Cardiac fibroblast (primary cell): ENCODE results near the gene GPR119.

Experiments used
- DNase-seq, 2 donors: peaks; one replicate each; pipeline versions ENCODE4 v3.0.0 to v3.0.0-alpha.2; 2010; ENCODE audit warnings: low read depth in 2 of 2
- H3K4me3 ChIP-seq, 2 donors: replicated peaks in 1 of 2; 1 replicate in 1 of 2; 2 replicates in 1 of 2; pipeline ENCODE4 v1.5.1; 2011; ENCODE audit warnings: low read depth in 2 of 2, low read length in 2 of 2, mild to moderate bottlenecking in 2 of 2, moderate library complexity in 1 of 2
- CTCF ChIP-seq: IDR thresholded peaks from one replicate; pipeline ENCODE4 v1.5.1; 2011; ENCODE audit warnings: low read depth, mild to moderate bottlenecking, low read length, inconsistent platforms

Gene GPR119

DNA sequence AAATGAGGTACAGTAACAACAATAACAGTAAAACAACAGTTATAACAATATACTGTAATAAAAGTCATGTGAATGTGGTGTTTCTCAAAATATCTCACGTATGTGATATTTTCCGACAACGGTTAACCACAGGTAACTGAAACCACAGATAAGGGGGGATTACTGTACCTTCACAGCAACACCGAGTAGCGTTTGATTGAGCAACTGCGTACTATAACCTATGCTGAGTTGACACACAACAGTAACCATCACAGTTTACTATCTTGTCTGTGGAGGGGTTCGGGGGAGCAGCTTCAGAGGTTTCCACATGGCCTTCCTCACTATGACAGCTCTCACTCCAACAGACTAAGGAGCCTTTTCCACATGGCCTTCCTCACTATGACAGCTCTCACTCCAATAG lies 29.7 kb upstream of the GPR119 start:
- TF ChIP-seq CTCF = no peak
- no peak for DNase-seq
- no peak overlapping the region for H3K4me3 ChIP-seq

DNA sequence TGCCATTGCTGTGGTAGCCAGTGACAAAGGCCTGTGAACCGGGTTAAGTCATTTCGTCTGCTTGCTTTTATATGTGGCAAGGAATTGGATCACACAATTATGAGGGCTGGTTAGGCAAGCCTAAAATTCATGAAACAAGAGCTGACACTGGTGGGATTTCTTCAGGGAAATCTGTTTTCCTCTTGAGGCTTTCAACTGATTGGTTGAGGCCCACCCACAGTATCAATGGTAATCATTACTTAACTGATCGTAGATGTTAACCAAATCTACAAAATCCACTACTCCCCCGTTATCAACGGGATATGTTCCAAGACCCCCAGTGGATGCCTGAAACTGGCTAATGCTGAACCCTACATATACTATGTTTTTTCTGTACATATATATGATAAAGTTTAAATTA lies 29.3 kb upstream of the GPR119 start:
- no peak for TF ChIP-seq CTCF
- DNase-seq = no peak
- no peak overlapping the region for H3K4me3 ChIP-seq

- TF ChIP-seq CTCF = no peak
- no peak overlapping the region for H3K4me3 ChIP-seq
- peak; percentile 41 to 42 for DNase-seq
These were observed 27.9 kb upstream of the GPR119 start for GRCh38 chrX:130413415-130413814.

DNA sequence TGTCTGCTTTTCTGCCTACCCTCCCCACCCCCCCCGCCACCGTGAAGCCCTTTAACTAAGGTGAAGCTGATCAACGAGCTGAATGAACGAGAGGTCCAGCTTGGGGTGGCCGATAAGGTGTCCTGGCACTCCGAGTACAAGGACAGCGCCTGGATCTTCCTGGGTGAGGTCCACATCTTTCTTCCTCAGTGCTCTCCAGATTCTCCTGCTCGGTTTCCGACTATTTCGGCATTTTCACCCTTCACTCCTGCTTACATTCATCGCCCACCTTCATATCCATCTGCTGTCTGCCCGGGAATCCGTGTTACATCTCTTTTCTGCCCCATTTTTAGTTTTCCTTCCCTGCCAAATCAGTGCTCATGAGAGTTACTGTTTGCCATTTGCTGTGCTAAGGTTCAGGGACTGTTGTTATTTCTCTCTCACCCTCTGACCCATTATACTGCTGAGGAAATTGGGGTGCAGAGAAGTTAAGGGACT lies 16.8 kb upstream of the GPR119 start:
- TF ChIP-seq CTCF = no peak
- peak overlapping the region; percentile 66 to 78 for H3K4me3 ChIP-seq
- no peak for DNase-seq

DNA sequence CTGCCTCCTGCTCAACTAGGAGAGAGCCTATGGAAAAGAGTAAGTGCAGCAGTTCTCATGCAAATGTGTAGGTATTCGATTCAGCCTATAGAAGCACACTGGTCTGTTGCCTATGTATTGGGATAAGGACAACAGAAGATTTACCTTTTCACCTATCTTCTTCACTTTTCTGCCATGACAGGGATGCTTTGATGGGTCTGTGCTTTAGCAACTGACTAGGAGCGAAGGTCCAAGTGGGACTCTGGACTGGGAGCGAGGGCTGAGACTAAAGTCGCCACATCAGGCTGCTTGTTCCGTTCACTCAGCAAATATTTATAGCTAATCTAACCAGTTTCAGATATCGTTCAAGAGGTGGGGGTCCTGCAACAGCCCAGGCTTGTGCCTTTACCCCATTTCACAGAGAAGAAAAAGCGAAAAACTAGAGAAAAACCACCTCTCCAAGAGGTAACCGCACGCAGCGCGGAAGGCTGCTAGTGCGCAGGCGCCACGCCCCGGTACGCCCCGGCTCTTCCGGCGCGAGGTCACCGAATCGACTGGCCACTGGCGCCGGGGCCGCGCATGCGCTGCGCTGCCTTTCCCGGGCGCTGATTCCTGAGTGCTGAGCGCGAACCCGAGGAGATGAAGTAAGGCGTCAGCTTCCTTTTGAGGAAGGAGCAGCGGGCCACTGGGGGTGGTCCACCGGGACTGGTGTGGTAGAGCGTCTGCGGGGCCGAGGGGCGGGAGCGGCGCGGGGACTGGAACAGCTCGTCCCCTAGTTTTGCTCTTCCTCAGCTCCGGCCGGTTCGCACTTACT lies 16.1 kb upstream of the GPR119 start, which contains the start of gene RBMX2:
TSS of gene RBMX2 (plus strand) at position 573 of the 793 bp plus-strand sequence. CDS start at position 619, 46 bp downstream.
- TF ChIP-seq CTCF = no peak
- H3K4me3 ChIP-seq = peak within 1 kb of the TSS; percentile 66 to 78
- DNase-seq = peak; percentile 71 to 79

DNA sequence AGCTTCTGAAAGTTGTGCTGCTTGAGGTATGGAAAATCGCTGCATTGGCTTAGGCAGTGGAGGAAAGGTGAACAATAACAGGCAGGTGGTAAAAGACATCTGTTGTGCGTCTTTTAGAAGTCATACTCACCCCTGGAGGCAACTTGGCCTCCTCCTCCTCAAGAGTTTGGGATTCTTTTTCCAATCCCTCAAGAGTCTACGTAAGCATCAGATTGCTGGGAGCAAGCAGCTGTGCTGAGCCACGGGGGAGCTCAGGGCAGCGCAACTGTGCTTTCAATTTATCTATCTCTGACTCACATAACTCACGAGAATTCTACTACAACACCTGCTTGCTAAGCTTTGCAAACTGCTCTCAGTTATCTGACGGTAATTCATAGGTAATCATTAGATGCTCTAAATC lies 9.9 kb upstream of the GPR119 start:
- no peak overlapping the region for H3K4me3 ChIP-seq
- no peak for DNase-seq
- TF ChIP-seq CTCF = no peak
